ENCODE results near the gene AP2A2.

GRCh38 chr11:1042626-1043562 is 117.2 kb downstream of the AP2A2 start:
- TF ChIP-seq CTCF (IDR thresholded peaks at IDR 0.05) (no peak), POLR2A (IDR thresholded peaks at IDR 0.05) (no peak)

Data from lower leg skin (tissue), 3 donors.